ENCODE results near the gene SDCCAG8. TPM values are rescaled to one million over a fixed set of nuclear protein-coding genes. Genes with fewer than 3 reads are reported as not detected.

The SDCCAG8 gene
- total and polyA plus RNA-seq, 4 donors = 25.4 to 96.7 (median 48.2) TPM

DNA sequence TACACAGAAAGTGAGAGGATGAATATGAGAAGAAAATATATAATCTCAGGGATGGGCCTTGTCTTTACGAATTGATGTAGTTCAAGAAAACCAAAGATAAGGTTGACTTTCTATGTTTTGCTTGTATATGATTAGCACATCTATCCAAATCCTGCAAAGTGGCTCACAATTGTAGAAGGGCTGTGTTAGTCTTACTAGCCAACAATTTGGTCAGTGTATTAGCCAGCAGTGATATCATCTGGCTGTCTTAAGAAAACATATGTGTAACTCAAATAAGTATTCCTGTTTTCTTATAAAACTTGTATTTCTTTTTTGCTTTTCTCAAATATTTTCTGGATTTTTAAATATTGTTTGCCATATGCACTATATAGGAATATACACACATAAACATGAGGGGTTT, 5.5 kb downstream of the SDCCAG8 start:
- DNase-seq = no peak
- 93 to 98% methylated on average over 1 of the region's 1 CpG for WGBS, 2 donors
- Histone ChIP-seq H3K27ac (ENCODE audit: low read depth in 1 of 2, low read length in 1 of 2) (no peak overlapping the region), H3K9ac (ENCODE audit: insufficient read depth in 1 of 2, low read length in 2 of 2) (no peak overlapping the region), H3K4me1 (ENCODE audit: control insufficient read depth in 5 of 5, insufficient read depth in 5 of 5, low read length in 5 of 5) (peaks cover 0 to 21% (median 6%) of the 10 kb centered on the region in 5 donors), H3K4me3 (no peak overlapping the region), H3K36me3 (ENCODE audit: control insufficient read depth in 4 of 4, insufficient read depth in 4 of 4, low read length in 4 of 4) (peaks cover 0 to 3% (median 0%) of the 10 kb centered on the region in 4 donors), H3K9me3 (ENCODE audit: control insufficient read depth in 4 of 4, insufficient read depth in 3 of 4, low read length in 3 of 4) (no peaks in the 10 kb centered on the region), H3K27me3 (ENCODE audit: control insufficient read depth in 3 of 3, insufficient read depth in 3 of 3, low read length in 2 of 3) (no peaks in the 10 kb centered on the region)
- no peak for ATAC-seq (ENCODE audit: insufficient read depth, low FRiP score)
- TF ChIP-seq, protein P1, sequence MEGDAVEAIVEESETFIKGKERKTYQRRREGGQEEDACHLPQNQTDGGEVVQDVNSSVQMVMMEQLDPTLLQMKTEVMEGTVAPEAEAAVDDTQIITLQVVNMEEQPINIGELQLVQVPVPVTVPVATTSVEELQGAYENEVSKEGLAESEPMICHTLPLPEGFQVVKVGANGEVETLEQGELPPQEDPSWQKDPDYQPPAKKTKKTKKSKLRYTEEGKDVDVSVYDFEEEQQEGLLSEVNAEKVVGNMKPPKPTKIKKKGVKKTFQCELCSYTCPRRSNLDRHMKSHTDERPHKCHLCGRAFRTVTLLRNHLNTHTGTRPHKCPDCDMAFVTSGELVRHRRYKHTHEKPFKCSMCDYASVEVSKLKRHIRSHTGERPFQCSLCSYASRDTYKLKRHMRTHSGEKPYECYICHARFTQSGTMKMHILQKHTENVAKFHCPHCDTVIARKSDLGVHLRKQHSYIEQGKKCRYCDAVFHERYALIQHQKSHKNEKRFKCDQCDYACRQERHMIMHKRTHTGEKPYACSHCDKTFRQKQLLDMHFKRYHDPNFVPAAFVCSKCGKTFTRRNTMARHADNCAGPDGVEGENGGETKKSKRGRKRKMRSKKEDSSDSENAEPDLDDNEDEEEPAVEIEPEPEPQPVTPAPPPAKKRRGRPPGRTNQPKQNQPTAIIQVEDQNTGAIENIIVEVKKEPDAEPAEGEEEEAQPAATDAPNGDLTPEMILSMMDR (IDR thresholded peaks at IDR 0.05; ENCODE audit: control extremely low read depth, extremely low read depth) = no peak

DNA sequence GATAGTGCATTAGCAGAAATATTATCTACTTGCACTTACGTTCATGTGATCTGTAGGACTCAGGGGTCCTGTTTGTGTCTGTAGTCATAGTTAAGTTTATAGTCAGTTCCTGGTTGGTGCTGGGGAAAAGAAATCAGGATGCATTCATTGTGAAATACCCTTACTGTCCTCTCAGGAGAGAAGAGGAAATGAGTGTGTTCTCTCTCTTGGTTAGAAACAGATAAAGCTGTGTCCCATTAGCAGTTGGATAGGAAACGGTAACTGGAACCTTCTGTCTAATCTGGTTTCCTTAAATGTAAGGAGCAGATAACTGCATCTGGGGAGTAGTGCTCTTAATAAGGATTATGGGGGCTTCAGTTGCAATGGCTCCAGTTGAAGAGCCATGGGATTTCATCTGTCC, 8.9 kb downstream of the SDCCAG8 start:
- WGBS, 2 donors = 18 to 25% methylated on average over 2 of the region's 2 CpGs
- H3K4me1 ChIP-seq (ENCODE audit: control insufficient read depth in 5 of 5, insufficient read depth in 5 of 5, low read length in 5 of 5) = peaks cover 0 to 24% (median 13%) of the 10 kb centered on the region in 5 donors
- no peak overlapping the region for H3K9ac ChIP-seq (ENCODE audit: insufficient read depth in 1 of 2, low read length in 2 of 2)
- H3K4me3 ChIP-seq = no peak overlapping the region
- ATAC-seq (ENCODE audit: insufficient read depth, low FRiP score) (peak; percentile 21), DNase-seq (peak in 1 of 3 donors; percentile 39)
- TF ChIP-seq, protein P1 (IDR thresholded peaks at IDR 0.05; ENCODE audit: control extremely low read depth, extremely low read depth) = no peak
- H3K36me3 ChIP-seq (ENCODE audit: control insufficient read depth in 4 of 4, insufficient read depth in 4 of 4, low read length in 4 of 4) = peaks cover 0 to 3% (median under 1%) of the 10 kb centered on the region in 4 donors
- peak overlapping the region in 1 of 2 donors; percentile 21 for H3K27ac ChIP-seq (ENCODE audit: low read depth in 1 of 2, low read length in 1 of 2)
- H3K9me3 ChIP-seq (ENCODE audit: control insufficient read depth in 4 of 4, insufficient read depth in 3 of 4, low read length in 3 of 4) = no peaks in the 10 kb centered on the region
- H3K27me3 ChIP-seq (ENCODE audit: control insufficient read depth in 3 of 3, insufficient read depth in 3 of 3, low read length in 2 of 3) = no peaks in the 10 kb centered on the region

DNA sequence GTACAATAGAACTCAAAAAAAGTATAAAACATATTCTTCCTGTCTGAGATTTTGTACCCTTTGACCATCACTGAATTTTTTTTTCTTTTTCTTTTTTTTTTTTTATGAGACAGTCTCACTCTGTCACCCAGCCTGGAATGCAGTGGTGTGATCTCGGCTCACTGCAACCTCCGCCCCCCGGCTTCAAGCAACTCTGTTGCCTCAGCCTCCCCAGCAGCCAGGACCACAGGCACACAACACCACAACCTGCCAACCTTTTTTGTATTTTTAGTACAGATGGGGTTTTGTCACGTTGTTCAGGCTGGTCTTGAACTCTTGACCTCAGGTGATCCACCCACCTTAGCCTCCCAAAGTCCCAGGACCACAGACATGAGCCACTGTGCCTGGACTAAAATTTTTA, 10.4 kb downstream of the SDCCAG8 start:
- Histone ChIP-seq H3K4me3 (no peak overlapping the region), H3K4me1 (ENCODE audit: control insufficient read depth in 5 of 5, insufficient read depth in 5 of 5, low read length in 5 of 5) (peaks cover 0 to 17% (median 13%) of the 10 kb centered on the region in 5 donors), H3K27me3 (ENCODE audit: control insufficient read depth in 3 of 3, insufficient read depth in 3 of 3, low read length in 2 of 3) (no peaks in the 10 kb centered on the region), H3K9ac (ENCODE audit: insufficient read depth in 1 of 2, low read length in 2 of 2) (no peak overlapping the region), H3K9me3 (ENCODE audit: control insufficient read depth in 4 of 4, insufficient read depth in 3 of 4, low read length in 3 of 4) (no peaks in the 10 kb centered on the region), H3K27ac (ENCODE audit: low read depth in 1 of 2, low read length in 1 of 2) (no peak overlapping the region), H3K36me3 (ENCODE audit: control insufficient read depth in 4 of 4, insufficient read depth in 4 of 4, low read length in 4 of 4) (peaks cover 0 to 3% (median 0%) of the 10 kb centered on the region in 4 donors)
- no peak for DNase-seq
- 85 to 90% methylated on average over 4 of the region's 4 CpGs for WGBS, 2 donors
- ATAC-seq (ENCODE audit: insufficient read depth, low FRiP score) = no peak
- TF ChIP-seq, protein P1 (IDR thresholded peaks at IDR 0.05; ENCODE audit: control extremely low read depth, extremely low read depth) = no peak

DNA sequence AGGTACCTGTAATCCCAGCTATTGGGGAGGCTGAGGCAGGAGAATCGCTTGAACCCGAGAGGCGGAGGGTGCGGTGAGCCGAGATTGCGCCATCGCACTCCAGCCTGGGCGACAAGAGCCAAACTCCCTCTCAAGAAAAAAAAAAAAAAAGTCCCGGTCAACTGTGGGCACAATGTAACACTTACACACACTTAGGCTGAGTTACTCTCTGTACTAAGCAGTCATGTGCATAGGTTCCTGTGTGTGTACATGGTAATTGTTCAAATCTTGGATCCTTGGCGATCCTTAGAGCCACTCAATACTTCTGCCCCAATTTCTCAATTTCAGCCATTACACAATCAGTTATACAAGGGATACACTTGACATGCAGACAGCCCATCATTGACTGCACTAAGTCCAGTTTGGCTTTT, 11.6 kb downstream of the SDCCAG8 start:
- Histone ChIP-seq H3K9ac (ENCODE audit: insufficient read depth in 1 of 2, low read length in 2 of 2) (no peak overlapping the region), H3K27ac (ENCODE audit: low read depth in 1 of 2, low read length in 1 of 2) (peak overlapping the region in 1 of 2 donors; percentile 73)

More for the DNA sequence above, 11.6 kb downstream of the SDCCAG8 start:
- Histone ChIP-seq H3K9me3 (ENCODE audit: control insufficient read depth in 4 of 4, insufficient read depth in 3 of 4, low read length in 3 of 4) (no peaks in the 10 kb centered on the region), H3K4me1 (ENCODE audit: control insufficient read depth in 5 of 5, insufficient read depth in 5 of 5, low read length in 5 of 5) (peaks cover 0 to 17% (median 15%) of the 10 kb centered on the region in 5 donors), H3K4me3 (no peak overlapping the region), H3K27me3 (ENCODE audit: control insufficient read depth in 3 of 3, insufficient read depth in 3 of 3, low read length in 2 of 3) (no peaks in the 10 kb centered on the region), H3K36me3 (ENCODE audit: control insufficient read depth in 4 of 4, insufficient read depth in 4 of 4, low read length in 4 of 4) (peaks cover 0 to 3% (median 0%) of the 10 kb centered on the region in 4 donors)
- WGBS, 2 donors = 27 to 58% methylated on average over 10 of the region's 10 CpGs
- TF ChIP-seq, protein P1 (IDR thresholded peaks at IDR 0.05; ENCODE audit: control extremely low read depth, extremely low read depth) = no peak
- ATAC-seq (ENCODE audit: insufficient read depth, low FRiP score) (peak; percentile 65), DNase-seq (no peak)
